DOHH2 (cell line): ENCODE measurements around the gene MISP.

ENCODE experiments used
- H3F3A ChIP-seq: fragments of 200-600 bp; sonication (generic), shearing (Covaris generic); 2 replicates; pipeline ENCODE4 v1.6.0; 2016; ENCODE audit warnings: antibody characterized with exemption, mild to moderate bottlenecking; ENCODE audit not compliant: control insufficient read depth, insufficient read depth
- H3K27ac ChIP-seq: fragments of 200-600 bp; sonication (generic); 2 replicates; pipeline ENCODE4 v1.5.1; 2014; ENCODE audit warnings: low read depth, mild to moderate bottlenecking, low read length, moderate library complexity
- H3K27me3 ChIP-seq: fragments of 200-600 bp; sonication (generic); 2 replicates; pipeline ENCODE4 v1.6.1; 2014; ENCODE audit warnings: mild to moderate bottlenecking, low read length, mixed read lengths; ENCODE audit not compliant: control insufficient read depth
- H3K36me3 ChIP-seq: fragments of 200-600 bp; sonication (generic); 2 replicates; pipeline ENCODE4 v1.6.1; 2014; ENCODE audit warnings: mild to moderate bottlenecking, low read length, moderate library complexity, mixed read lengths; ENCODE audit not compliant: control insufficient read depth
- H3K4me1 ChIP-seq: fragments of 200-600 bp; sonication (generic); 2 replicates; pipeline ENCODE4 v1.6.1; 2014; ENCODE audit warnings: mild to moderate bottlenecking, low read length, mixed read lengths; ENCODE audit not compliant: control insufficient read depth
- H3K4me2 ChIP-seq: fragments of 200-600 bp; sonication (generic); 2 replicates; pipeline ENCODE4 v1.6.0; 2014; ENCODE audit warnings: mild to moderate bottlenecking, low read length, moderate library complexity
- H3K4me3 ChIP-seq: fragments of 200-600 bp; sonication (generic); 2 replicates; pipeline ENCODE4 v1.5.1; 2014; ENCODE audit warnings: mild to moderate bottlenecking, low read length, mixed read lengths
- H3K79me2 ChIP-seq: fragments of 200-600 bp; sonication (generic); 2 replicates; pipeline ENCODE4 v1.6.1; 2014; ENCODE audit warnings: mild to moderate bottlenecking, low read length, mixed read lengths; ENCODE audit not compliant: control insufficient read depth
- H3K9me2 ChIP-seq: fragments of 200-600 bp; sonication (generic); replicated peaks from 2 replicates; pipeline ENCODE4 v1.6.1; 2014; ENCODE audit warnings: mild to moderate bottlenecking, low read length, mixed read lengths; ENCODE audit not compliant: control insufficient read depth
- H3K9me3 ChIP-seq: fragments of 200-600 bp; sonication (generic); 2 replicates; pipeline ENCODE4 v1.6.1; 2014; ENCODE audit warnings: antibody characterized with exemption, low read length, mixed read lengths; ENCODE audit not compliant: control insufficient read depth, insufficient read depth
- H4K20me1 ChIP-seq: fragments of 200-600 bp; sonication (generic); 2 replicates; pipeline ENCODE4 v1.6.0; 2014; ENCODE audit warnings: low read depth, mild to moderate bottlenecking, antibody characterized with exemption, low read length, moderate library complexity; ENCODE audit not compliant: control insufficient read depth, insufficient read depth
- CTCF ChIP-seq: fragments of 200-600 bp; sonication (generic); IDR thresholded peaks from one replicate; pipeline ENCODE4 v1.5.1; 2014; ENCODE audit warnings: antibody characterized with exemption, mild to moderate bottlenecking, low read depth, low read length; ENCODE audit not compliant: poor library complexity, severe bottlenecking
- EZH2phosphoT487 ChIP-seq: fragments of 200-600 bp; sonication (generic); IDR thresholded peaks from 2 replicates; pipeline ENCODE4 v1.6.1; 2017; ENCODE audit warnings: borderline replicate concordance, mild to moderate bottlenecking, antibody characterized with exemption, low read length, moderate library complexity, mixed read lengths

MISP gene

GRCh38 chr19:812747-813218 is 61.9 kb downstream of the MISP start:
- H3K27me3 ChIP-seq = no peaks in the 10 kb centered on the region
- H3K4me1 ChIP-seq = no peaks in the 10 kb centered on the region
- no peak overlapping the region for H3K4me2 ChIP-seq
- peaks cover 3% of the 10 kb centered on the region for H3K79me2 ChIP-seq
- peaks cover 70% of the 10 kb centered on the region for H3K36me3 ChIP-seq
- no peak for TF ChIP-seq CTCF
- TF ChIP-seq EZH2phosphoT487 = no peak
- no peak overlapping the region for H3K4me3 ChIP-seq
- no peaks in the 10 kb centered on the region for H4K20me1 ChIP-seq
- no peak overlapping the region for H3K27ac ChIP-seq
- no peaks in the 10 kb centered on the region for H3K9me2 ChIP-seq
- H3F3A ChIP-seq = peaks cover 12% of the 10 kb centered on the region
- no peaks in the 10 kb centered on the region for H3K9me3 ChIP-seq

- H3K4me3 ChIP-seq = no peak overlapping the region
- no peaks in the 10 kb centered on the region for H3K9me3 ChIP-seq
- H3K36me3 ChIP-seq = peaks cover 63% of the 10 kb centered on the region
- no peaks in the 10 kb centered on the region for H3K27me3 ChIP-seq
- no peak overlapping the region for H3K27ac ChIP-seq
- no peaks in the 10 kb centered on the region for H4K20me1 ChIP-seq
- no peak overlapping the region for H3K4me2 ChIP-seq
- TF ChIP-seq CTCF = no peak
- no peak for TF ChIP-seq EZH2phosphoT487
- no peaks in the 10 kb centered on the region for H3K9me2 ChIP-seq
- H3K79me2 ChIP-seq = no peaks in the 10 kb centered on the region
- H3F3A ChIP-seq = peaks cover 12% of the 10 kb centered on the region
- no peaks in the 10 kb centered on the region for H3K4me1 ChIP-seq
Observed at GRCh38 chr19:813219-814151, 62.6 kb downstream of the MISP start.
